NT2/D1 (cell line): ENCODE results near the gene DUSP14.
"Not testable (repeated sequence)": the region's sequence is repeated elsewhere in the genome, so short reads cannot be mapped to it uniquely, and the experiment has no call there.

Experiments
- SUZ12 ChIP-seq: IDR thresholded peaks from 2 replicates; pipeline ENCODE4 v1.6.1; 2011; ENCODE audit not compliant: insufficient read length, insufficient read depth; ENCODE audit errors: extremely low read depth
- ZNF274 ChIP-seq: IDR thresholded peaks from 2 replicates; pipeline ENCODE4 v1.6.1; 2011; ENCODE audit warnings: mild to moderate bottlenecking, low read depth, low read length

- TF ChIP-seq SUZ12, ZNF274: not testable (repeated sequence)
Measured at GRCh38 chr17:37511642-37512041, 22.0 kb downstream of the DUSP14 start.
